K562 (cell line): ENCODE data around the gene ZNF451. TPM values are rescaled to one million over a fixed set of nuclear protein-coding genes. Genes with fewer than 3 reads are reported as not detected.

Experiments
- ATAC-seq: fragments of 200-7000 bp; cut with Tn5 transposase; 3 replicates; pipeline ENCODE4 v1.9.1; 2020; ENCODE audit warnings: moderate library complexity
- BruUV-seq: library from RNA; stranded (reverse); fragments of 400-500 nt; replicated peaks from 2 replicates; lab custom pipeline; 2021; lab: Mats Ljungman, UMichigan
- CTCF ChIA-PET: fragments of 300-600 bp; formaldehyde crosslinking; extraction: SDS; loops from one replicate; lab custom pipeline; 2021; ENCODE audit warnings: low intra/inter-chr PET ratio; lab: Yijun Ruan, JAX
- POLR2A ChIA-PET: fragments of 300-600, 350-650 bp; sonication (Branson Sonifier 250); formaldehyde crosslinking; extraction: SDS; loops from one replicate; lab custom pipeline; 2021; ENCODE audit warnings: antibody characterized with exemption, inconsistent platforms; lab: Yijun Ruan, JAX
- DNase-seq, 4 experiments: peaks; one replicate each; pipeline versions ENCODE4 v3.0.0 to v3.0.0-alpha.2; 2011 to 2018; ENCODE audit warnings: low spot score in 3 of 4, mixed read lengths in 3 of 4; ENCODE audit errors: extremely low read depth in 1 of 4
- FAIRE-seq: peaks from 2 replicates; lab custom pipeline; 2011; peaks lifted over from hg19 to GRCh38; lab: Jason Lieb, UNC
- H2AFZ ChIP-seq: 2 replicates; pipeline ENCODE4 v1.6.0; 2011; ENCODE audit warnings: low read depth, low read length, control low read depth, inconsistent platforms
- H3K27ac ChIP-seq: fragments of 200-600 bp; 3 replicates; pipeline ENCODE4 v1.8.0; 2011; ENCODE audit warnings: low read depth, mild to moderate bottlenecking, control low read depth, inconsistent platforms, low read length, moderate library complexity, mixed read lengths; ENCODE audit errors: extremely low read depth
- H3K27me3 ChIP-seq, 2 experiments: fragments of 300-600 bp in 1 of 2; 2 replicates in 1 of 2; 3 replicates in 1 of 2; pipeline versions ENCODE4 v1.6.0 to v1.8.0; 2011; ENCODE audit warnings: inconsistent platforms in 2 of 2, low read length in 2 of 2, mild to moderate bottlenecking in 1 of 2, mixed read lengths in 1 of 2, moderate library complexity in 1 of 2; ENCODE audit not compliant: control insufficient read depth in 2 of 2, insufficient read depth in 2 of 2
- H3K36me3 ChIP-seq: fragments of 300-600 bp; 3 replicates; pipeline ENCODE4 v1.8.0; 2011; ENCODE audit warnings: mild to moderate bottlenecking, low read length, inconsistent platforms; ENCODE audit not compliant: control insufficient read depth, insufficient read depth
- H3K4me1 ChIP-seq, 2 experiments: fragments of 200-600 bp in 1 of 2; replicated peaks in 1 of 2; 2 replicates in 1 of 2; 3 replicates in 1 of 2; pipeline versions ENCODE4 v1.5.1 to v1.8.0; 2011; ENCODE audit warnings: inconsistent platforms in 2 of 2, low read length in 2 of 2, mild to moderate bottlenecking in 1 of 2, mixed read lengths in 1 of 2, moderate library complexity in 1 of 2; ENCODE audit not compliant: control insufficient read depth in 2 of 2, insufficient read depth in 2 of 2
- H3K4me2 ChIP-seq: 2 replicates; pipeline ENCODE4 v1.6.1; 2011; ENCODE audit warnings: low read length, control low read depth, inconsistent platforms, mixed read lengths; ENCODE audit not compliant: insufficient read depth
- H3K4me3 ChIP-seq: fragments of 200-600 bp; sonication (generic), shearing (Covaris generic); 2 replicates; pipeline ENCODE4 v1.5.1; 2016; ENCODE audit warnings: control low read depth, inconsistent platforms
- H3K79me2 ChIP-seq: fragments of 200-600 bp; 3 replicates; pipeline ENCODE4 v1.8.0; 2011; ENCODE audit warnings: low read length, inconsistent platforms; ENCODE audit not compliant: control insufficient read depth, insufficient read depth
- H3K9ac ChIP-seq, 2 experiments: 2 replicates each; pipeline versions ENCODE4 v1.6.0 to v1.6.1; 2011; ENCODE audit warnings: low read depth in 2 of 2, low read length in 2 of 2, control low read depth in 1 of 2, inconsistent platforms in 1 of 2, mild to moderate bottlenecking in 1 of 2, mixed read lengths in 1 of 2; ENCODE audit not compliant: insufficient read depth in 1 of 2
- H3K9me1 ChIP-seq: one replicate; pipeline ENCODE4 v1.6.0; 2011; ENCODE audit warnings: inconsistent platforms, mild to moderate bottlenecking, low read length, moderate library complexity; ENCODE audit not compliant: control insufficient read depth, insufficient read depth
- H3K9me3 ChIP-seq: replicated peaks from 2 replicates; pipeline ENCODE4 v1.5.1; 2011; ENCODE audit warnings: low read depth, low read length, inconsistent platforms; ENCODE audit not compliant: control insufficient read depth, insufficient read depth
- H4K20me1 ChIP-seq: replicated peaks from 2 replicates; pipeline ENCODE4 v1.6.1; 2011; ENCODE audit warnings: low read length, inconsistent platforms, mixed read lengths; ENCODE audit not compliant: control insufficient read depth, insufficient read depth
- BCOR ChIP-seq: fragments of 450-650 bp; IDR thresholded peaks from 2 replicates; pipeline ENCODE4 v1.6.1; 2016
- HBP1 ChIP-seq: fragments of 450-650 bp; formaldehyde crosslinking; IDR thresholded peaks from 2 replicates; pipeline ENCODE4 v1.4.0; 2022; ENCODE audit warnings: missing genetic modification characterization
- ILK ChIP-seq: fragments of 450-650 bp; IDR thresholded peaks from 2 replicates; pipeline ENCODE4 v1.6.1; 2016; ENCODE audit warnings: missing genetic modification characterization, low read depth, mild to moderate bottlenecking, missing compliant biosample characterization, moderate library complexity, borderline replicate concordance
- KDM1A ChIP-seq, 2 experiments: fragments of 450-650 bp; IDR thresholded peaks; 2 replicates each; pipeline ENCODE4 v1.6.1; 2016; ENCODE audit warnings: mild to moderate bottlenecking in 2 of 2
- NCOA4 ChIP-seq: fragments of 450-650 bp; IDR thresholded peaks from 2 replicates; pipeline ENCODE4 v1.6.1; 2018; ENCODE audit warnings: mild to moderate bottlenecking; ENCODE audit not compliant: partially characterized antibody
- ZNF146 ChIP-seq: IDR thresholded peaks from one replicate; pipeline ENCODE4 v1.6.1; 2018; ENCODE audit warnings: missing compliant biosample characterization; ENCODE audit not compliant: unreplicated experiment
- WGBS: fragments of 100-300 bp; shearing (Covaris generic); methylation state at CpG from one replicate; pipeline ENCODE4 v1.1.6; 2016; ENCODE audit warnings: low coverage, mixed read lengths; ENCODE audit not compliant: insufficient coverage; ENCODE audit errors: missing lambda C conversion rate; 5-methylcytosine and 5-hydroxymethylcytosine counted together
- in situ Hi-C: fragments of 300-500 bp; cut with MboI; formaldehyde crosslinking; loops from 4 replicates; pipeline ENCODE4 v1.15.0; 2018; ENCODE audit warnings: inconsistent platforms, mixed read lengths
- intact Hi-C: fragments of 100-400 bp; cut with micrococcal nuclease; formaldehyde crosslinking; loops from 2 replicates; pipeline ENCODE4 v1.14.2; 2022
- polyA plus RNA-seq, 8 experiments: library from polyadenylated mRNA; depleted of rRNA in 4 of 8; stranded (reverse) in 5 of 8; unstranded in 3 of 8; fragments of >200 nt; fragmentation: Nextera tagmentation in 2 of 8; fragmentation: Illumina TruSeq in 1 of 8; extraction: Ambion mirVana in 2 of 8; extraction: Trizol in 1 of 8; gene quantifications; 2 replicates each; pipeline versions ENCODE4 v1.2.1 to v1.2.3, GENCODE V29; 2011 to 2014; ENCODE audit warnings: inconsistent platforms in 1 of 8, missing spikeins in 1 of 8
- total RNA-seq, 7 experiments: library from RNA; depleted of rRNA in 6 of 7; stranded (reverse); fragments of >200 nt in 6 of 7; fragmentation: Illumina TruSeq in 2 of 7; extraction: Trizol in 2 of 7; gene quantifications; 2 replicates each; pipeline versions ENCODE4 v1.2.1 to v1.2.3, GENCODE V29; 2011 to 2021; ENCODE audit warnings: low replicate concordance in 1 of 7

The ZNF451 gene
- total and polyA plus RNA-seq, 9 of the 15 experiments (the other 6 are each of a cell fraction or from before 2014, with no cell fraction given): 16.1 to 74.3 (median 38.3) TPM

GRCh38 chr6:57044568-57044967, 45.4 kb upstream of the ZNF451 start:
- no TSS peak for BruUV-seq
- peaks cover 26% of the 10 kb centered on the region for H3K79me2 ChIP-seq
- ATAC-seq: no peak

More at GRCh38 chr6:57044568-57044967, 45.4 kb upstream of the ZNF451 start:
- intact Hi-C loops: no loop called here
- no peak for DNase-seq
- no peaks in the 10 kb centered on the region for H3K27me3 ChIP-seq
- H3K36me3 ChIP-seq: peaks cover 13% of the 10 kb centered on the region
- H3K4me2 ChIP-seq: no peak overlapping the region
- no peak overlapping the region for H3K27ac ChIP-seq
- peaks cover 3% of the 10 kb centered on the region for H3K9me3 ChIP-seq
- TF ChIP-seq ZNF146 (CRISPR knock-in tag) (peak; percentile 89), ILK (tag) (no peak), HBP1 (CRISPR knock-in tag) (no peak), BCOR (peak; percentile 23; the same call in 1 of the 2 replicates), NCOA4 (no peak), KDM1A (IDR thresholded peaks at IDR 0.05) (peak in 1 of 2 experiments; percentile 23; a peak in 1 of 4 replicates)
- no peak overlapping the region for H3K4me3 ChIP-seq
- no peaks in the 10 kb centered on the region for H4K20me1 ChIP-seq
- H2AFZ ChIP-seq: no peak overlapping the region
- in situ Hi-C loops: no loop called here
- POLR2A ChIA-PET: no interaction called here
- no peak for FAIRE-seq
- H3K9ac ChIP-seq: no peak overlapping the region
- no peaks in the 10 kb centered on the region for H3K9me1 ChIP-seq
- 83% methylated on average over 2 of the region's 2 CpGs for WGBS
- H3K4me1 ChIP-seq: peaks cover 6 to 7% of the 10 kb centered on the region in 2 experiments; a peak in 4 of 5 replicates
- CTCF ChIA-PET: no interaction called here
